ENCODE results near the gene CCNJL. TPM values are rescaled to one million over a fixed set of nuclear protein-coding genes. Genes with fewer than 3 reads are reported as not detected.

CCNJL gene
- total and polyA plus RNA-seq, 7 donors: 0.16 to 18.7 (median 4.7) TPM

DNA sequence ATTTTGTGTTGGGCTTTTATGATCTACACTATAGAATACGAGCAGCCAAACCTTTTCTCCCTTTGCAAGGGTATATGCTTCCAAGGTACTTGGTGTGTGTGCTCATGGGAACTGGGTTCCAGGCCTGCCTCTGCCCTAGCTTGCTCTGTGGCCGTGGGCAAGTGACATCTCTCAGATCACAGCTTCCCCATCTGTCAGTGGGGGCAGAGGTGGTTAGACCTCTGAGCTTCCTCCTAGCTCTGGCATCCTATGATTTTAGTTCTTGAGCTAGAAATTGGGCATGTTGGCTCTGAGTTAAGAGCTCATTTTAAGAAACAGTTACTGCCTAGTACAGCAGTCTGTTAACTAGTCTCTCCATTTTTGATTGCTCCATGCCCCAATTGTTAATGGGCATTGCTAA lies 12.5 kb upstream of the CCNJL start:
- H3K27ac ChIP-seq: no peak overlapping the region
- DNase-seq: no peak
- intact Hi-C loops (cut with DNase I): no loop called here
- 74 to 87% methylated on average over 2 of the region's 2 CpGs for WGBS, 2 donors
- no peaks in the 10 kb centered on the region for H3K4me1 ChIP-seq
- no peaks in the 10 kb centered on the region for H3K27me3 ChIP-seq
- no peak overlapping the region for H3K4me3 ChIP-seq
- H3K36me3 ChIP-seq: no peaks in the 10 kb centered on the region
- H3K9me3 ChIP-seq: no peaks in the 10 kb centered on the region
- TF ChIP-seq POLR2A (IDR thresholded peaks at IDR 0.05) (no peak), POLR2AphosphoS5 (IDR thresholded peaks at IDR 0.05) (no peak), EP300 (IDR thresholded peaks at IDR 0.05) (no peak)
- TF ChIP-seq, protein P1, sequence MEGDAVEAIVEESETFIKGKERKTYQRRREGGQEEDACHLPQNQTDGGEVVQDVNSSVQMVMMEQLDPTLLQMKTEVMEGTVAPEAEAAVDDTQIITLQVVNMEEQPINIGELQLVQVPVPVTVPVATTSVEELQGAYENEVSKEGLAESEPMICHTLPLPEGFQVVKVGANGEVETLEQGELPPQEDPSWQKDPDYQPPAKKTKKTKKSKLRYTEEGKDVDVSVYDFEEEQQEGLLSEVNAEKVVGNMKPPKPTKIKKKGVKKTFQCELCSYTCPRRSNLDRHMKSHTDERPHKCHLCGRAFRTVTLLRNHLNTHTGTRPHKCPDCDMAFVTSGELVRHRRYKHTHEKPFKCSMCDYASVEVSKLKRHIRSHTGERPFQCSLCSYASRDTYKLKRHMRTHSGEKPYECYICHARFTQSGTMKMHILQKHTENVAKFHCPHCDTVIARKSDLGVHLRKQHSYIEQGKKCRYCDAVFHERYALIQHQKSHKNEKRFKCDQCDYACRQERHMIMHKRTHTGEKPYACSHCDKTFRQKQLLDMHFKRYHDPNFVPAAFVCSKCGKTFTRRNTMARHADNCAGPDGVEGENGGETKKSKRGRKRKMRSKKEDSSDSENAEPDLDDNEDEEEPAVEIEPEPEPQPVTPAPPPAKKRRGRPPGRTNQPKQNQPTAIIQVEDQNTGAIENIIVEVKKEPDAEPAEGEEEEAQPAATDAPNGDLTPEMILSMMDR (IDR thresholded peaks at IDR 0.05): no peak

DNA sequence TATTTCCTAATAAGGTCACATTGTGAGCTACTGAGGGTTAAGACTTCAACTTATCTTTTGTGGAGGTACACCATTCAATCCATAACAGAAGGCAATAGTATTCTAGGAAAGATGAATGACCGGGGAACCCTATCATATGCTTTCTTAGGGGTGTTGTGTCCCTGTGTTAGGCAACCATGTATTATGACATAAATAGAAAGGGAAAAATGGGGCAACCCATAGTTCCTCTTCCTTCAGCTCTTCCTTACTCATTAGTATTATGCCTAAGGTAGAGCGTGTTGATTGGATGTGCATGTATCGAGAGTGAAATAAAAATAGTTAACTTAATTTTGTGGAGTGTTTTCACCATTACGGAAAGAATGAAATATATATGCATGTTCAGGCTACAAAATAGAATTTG lies 6.0 kb upstream of the CCNJL start:
- no peaks in the 10 kb centered on the region for H3K9me3 ChIP-seq
- TF ChIP-seq EP300 (IDR thresholded peaks at IDR 0.05) (no peak), POLR2AphosphoS5 (IDR thresholded peaks at IDR 0.05) (no peak), POLR2A (IDR thresholded peaks at IDR 0.05) (no peak)
- TF ChIP-seq, protein P1 (IDR thresholded peaks at IDR 0.05): no peak
- 93 to 95% methylated on average over 4 of the region's 4 CpGs for WGBS, 2 donors
- no peaks in the 10 kb centered on the region for H3K36me3 ChIP-seq
- H3K27ac ChIP-seq: no peak overlapping the region
- intact Hi-C loops (cut with DNase I): no loop called here
- peaks cover 0 to 12% (median under 1%) of the 10 kb centered on the region in 3 donors for H3K27me3 ChIP-seq
- no peak overlapping the region for H3K4me3 ChIP-seq
- no peak for DNase-seq
- H3K4me1 ChIP-seq: no peaks in the 10 kb centered on the region

DNA sequence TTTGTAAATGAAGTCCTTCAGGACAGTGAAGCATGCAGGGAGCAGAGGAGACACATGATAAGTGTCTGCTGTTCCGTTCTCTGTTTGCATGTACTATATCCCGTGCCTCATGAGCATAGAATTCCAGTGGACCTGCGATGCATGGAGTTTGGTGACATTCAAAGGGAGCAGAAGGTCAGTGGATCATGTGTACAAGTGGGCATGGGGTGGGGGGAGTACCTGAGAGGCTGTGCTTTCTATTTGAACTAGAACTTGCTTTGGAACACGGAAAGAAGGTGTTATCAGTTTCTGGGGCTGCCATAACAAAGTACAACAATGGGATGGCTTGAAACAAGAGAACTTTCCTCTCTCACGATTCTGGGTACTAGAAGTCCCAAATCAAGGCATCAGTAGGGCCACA lies 5.1 kb upstream of the CCNJL start:
- no peak for DNase-seq
- no peak overlapping the region for H3K4me3 ChIP-seq
- TF ChIP-seq EP300 (IDR thresholded peaks at IDR 0.05) (no peak), POLR2AphosphoS5 (IDR thresholded peaks at IDR 0.05) (no peak), POLR2A (IDR thresholded peaks at IDR 0.05) (no peak)
- TF ChIP-seq, protein P1 (IDR thresholded peaks at IDR 0.05): no peak
- intact Hi-C loops (cut with DNase I): no loop called here
- no peaks in the 10 kb centered on the region for H3K9me3 ChIP-seq
- 84% methylated on average over 5 of the region's 5 CpGs for WGBS, 2 donors
- peaks cover 3 to 22% (median 8%) of the 10 kb centered on the region in 3 donors for H3K27me3 ChIP-seq
- H3K4me1 ChIP-seq: peaks cover 0 to 10% (median 3%) of the 10 kb centered on the region in 4 donors
- no peak overlapping the region for H3K27ac ChIP-seq
- H3K36me3 ChIP-seq: no peaks in the 10 kb centered on the region

DNA sequence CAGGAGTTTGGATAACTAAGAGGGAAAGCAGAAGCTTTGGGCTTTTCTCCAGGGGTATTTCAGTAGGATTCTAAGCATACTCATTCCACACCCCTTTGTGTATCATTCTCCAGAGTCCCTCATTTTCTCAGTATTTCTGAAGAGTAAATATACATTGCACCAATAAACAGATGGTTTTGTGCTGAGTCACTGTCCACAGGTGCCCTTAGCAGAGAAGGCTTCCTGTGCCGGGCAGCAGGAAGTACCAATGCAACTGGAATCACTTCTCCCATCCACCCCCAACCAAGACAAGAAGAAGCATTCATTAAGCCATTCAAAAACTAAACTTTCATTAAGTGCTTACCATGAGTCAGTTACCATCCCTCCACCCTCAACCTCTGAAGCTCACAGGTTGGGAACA lies 3.6 kb upstream of the CCNJL start:
- Histone ChIP-seq H3K4me3 (no peak overlapping the region), H3K27me3 (peaks cover 14 to 35% (median 19%) of the 10 kb centered on the region in 3 donors), H3K27ac (no peak overlapping the region), H3K36me3 (no peaks in the 10 kb centered on the region), H3K9me3 (no peaks in the 10 kb centered on the region), H3K4me1 (peaks cover 0 to 19% (median 11%) of the 10 kb centered on the region in 4 donors)
- 2 to 9% methylated on average over 1 of the region's 1 CpG for WGBS, 2 donors
- intact Hi-C loops (cut with DNase I): no loop called here
- TF ChIP-seq, protein P1 (IDR thresholded peaks at IDR 0.05): no peak
- no peak for TF ChIP-seq EP300 (IDR thresholded peaks at IDR 0.05)
- DNase-seq: no peak

Data from sigmoid colon (tissue), 7 donors.